HepG2 (cell line): ENCODE results near the gene OR5AN1. TPM values are rescaled to one million over a fixed set of nuclear protein-coding genes. Genes with fewer than 3 reads are reported as not detected.

ENCODE experiments used
- ATAC-seq: fragments of 200-7000 bp; cut with Tn5 transposase; 3 replicates; pipeline ENCODE4 v1.9.1; 2020; ENCODE audit warnings: mild to moderate bottlenecking, moderate library complexity
- BruUV-seq: library from RNA; stranded (reverse); fragments of 400-500 nt; replicated peaks from 2 replicates; lab custom pipeline; 2021; lab: Mats Ljungman, UMichigan
- CTCF ChIA-PET: fragments of 300-600 bp; formaldehyde crosslinking; extraction: SDS; loops from one replicate; lab custom pipeline; 2021; ENCODE audit warnings: low total read pairs, inconsistent platforms, low intra/inter-chr PET ratio; lab: Yijun Ruan, JAX
- POLR2A ChIA-PET: fragments of 350-600 bp; sonication (Branson Sonifier 250); formaldehyde crosslinking; loops from one replicate; lab custom pipeline; 2020; ENCODE audit warnings: antibody characterized with exemption, inconsistent platforms; lab: Yijun Ruan, JAX
- DNase-seq: peaks from one replicate; pipeline ENCODE4 v3.0.0-alpha.2; 2015; ENCODE audit warnings: low spot score
- FAIRE-seq: peaks from 3 replicates; lab custom pipeline; 2011; peaks lifted over from hg19 to GRCh38; lab: Jason Lieb, UNC
- H2AFZ ChIP-seq: one replicate; pipeline ENCODE4 v1.6.1; 2011; ENCODE audit warnings: low read length, inconsistent platforms
- H3K27ac ChIP-seq: fragments of 300-600 bp; 3 replicates; pipeline ENCODE4 v1.8.0; 2011; ENCODE audit warnings: mixed run types, mild to moderate bottlenecking, mixed read lengths, low read length, inconsistent platforms; ENCODE audit not compliant: insufficient read depth; ENCODE audit errors: extremely low read length
- H3K27me3 ChIP-seq, 2 experiments: fragments of 200-600 bp in 1 of 2; 2 replicates in 1 of 2; 3 replicates in 1 of 2; pipeline versions ENCODE4 v1.6.0 to v1.8.0; 2011; ENCODE audit warnings: low read length in 2 of 2, mild to moderate bottlenecking in 2 of 2, moderate library complexity in 2 of 2, inconsistent platforms in 1 of 2; ENCODE audit not compliant: insufficient read depth in 2 of 2, control insufficient read depth in 1 of 2
- H3K36me3 ChIP-seq, 2 experiments: fragments of 200-600 bp in 1 of 2; replicated peaks in 1 of 2; 2 replicates in 1 of 2; 3 replicates in 1 of 2; pipeline versions ENCODE4 v1.5.1 to v1.8.0; 2011; ENCODE audit warnings: low read length in 2 of 2, inconsistent platforms in 1 of 2; ENCODE audit not compliant: insufficient read depth in 2 of 2, control insufficient read depth in 1 of 2
- H3K4me1 ChIP-seq: 2 replicates; pipeline ENCODE4 v1.5.1; 2012; ENCODE audit warnings: low read length, inconsistent platforms; ENCODE audit not compliant: insufficient read depth
- H3K4me2 ChIP-seq: 2 replicates; pipeline ENCODE4 v1.6.0; 2011; ENCODE audit warnings: low read depth, low read length, inconsistent platforms
- H3K4me3 ChIP-seq, 3 experiments: fragments of 200-600 bp in 1 of 3; sonication (generic), shearing (Covaris generic) in 1 of 3; replicated peaks in 1 of 3; 2 replicates each; pipeline ENCODE4 v1.5.1; 2011 to 2016; ENCODE audit warnings: low read length in 3 of 3, inconsistent platforms in 2 of 3, low read depth in 2 of 3, mild to moderate bottlenecking in 2 of 3, control low read depth in 1 of 3, mixed read lengths in 1 of 3; ENCODE audit not compliant: insufficient read depth in 1 of 3
- H3K79me2 ChIP-seq: one replicate; pipeline ENCODE4 v1.6.1; 2011; ENCODE audit warnings: low read length, inconsistent platforms; ENCODE audit not compliant: insufficient read depth
- H3K9ac ChIP-seq: 2 replicates; pipeline ENCODE4 v1.6.0; 2011; ENCODE audit warnings: mild to moderate bottlenecking, low read depth, low read length, inconsistent platforms; ENCODE audit not compliant: insufficient read depth
- H3K9me3 ChIP-seq: 2 replicates; pipeline ENCODE4 v1.5.1; 2012; ENCODE audit warnings: mild to moderate bottlenecking, low read length
- H4K20me1 ChIP-seq: 2 replicates; pipeline ENCODE4 v1.6.0; 2011; ENCODE audit warnings: inconsistent platforms, mild to moderate bottlenecking, low read length, moderate library complexity; ENCODE audit not compliant: insufficient read depth
- ADNP ChIP-seq: sonication (generic); formaldehyde crosslinking; IDR thresholded peaks from 2 replicates; pipeline ENCODE4 v1.4.0; 2020; ENCODE audit warnings: missing genetic modification reagents
- E2F2 ChIP-seq: sonication (generic); formaldehyde crosslinking; IDR thresholded peaks from 2 replicates; pipeline ENCODE4 v1.4.0; 2020; ENCODE audit warnings: missing genetic modification reagents, borderline replicate concordance
- HNF1B ChIP-seq: sonication (generic); formaldehyde crosslinking; IDR thresholded peaks from 2 replicates; pipeline ENCODE4 v1.5.1; 2020; ENCODE audit warnings: mild to moderate bottlenecking, moderate library complexity, missing genetic modification reagents
- PHF20 ChIP-seq: sonication (generic); formaldehyde crosslinking; IDR thresholded peaks from 2 replicates; pipeline ENCODE4 v1.5.0; 2020; ENCODE audit warnings: mild to moderate bottlenecking, missing genetic modification reagents
- SP4 ChIP-seq: sonication (generic); formaldehyde crosslinking; IDR thresholded peaks from 2 replicates; pipeline ENCODE4 v1.8.1; 2023; ENCODE audit warnings: mild to moderate bottlenecking, missing genetic modification reagents
- WIZ ChIP-seq: sonication (generic); formaldehyde crosslinking; IDR thresholded peaks from 2 replicates; pipeline ENCODE4 v1.5.1; 2020; ENCODE audit warnings: mild to moderate bottlenecking, missing genetic modification reagents
- ZBTB40 ChIP-seq, 2 experiments: fragments of 450-650 bp in 1 of 2; sonication (generic) in 1 of 2; formaldehyde crosslinking in 1 of 2; IDR thresholded peaks; 2 replicates each; pipeline versions ENCODE4 v1.6.1 to v1.8.0; 2016 to 2022; ENCODE audit warnings: antibody characterized with exemption in 1 of 2, mild to moderate bottlenecking in 1 of 2, missing genetic modification reagents in 1 of 2
- ZIK1 ChIP-seq: sonication (generic); formaldehyde crosslinking; IDR thresholded peaks from 2 replicates; pipeline ENCODE4 v1.5.0; 2020; ENCODE audit warnings: mild to moderate bottlenecking, low read depth, missing genetic modification reagents, borderline replicate concordance
- ZNF292 ChIP-seq: sonication (generic); formaldehyde crosslinking; IDR thresholded peaks from 2 replicates; pipeline ENCODE4 v1.8.1; 2022; ENCODE audit warnings: mild to moderate bottlenecking, low read depth, missing genetic modification reagents, borderline replicate concordance
- WGBS: methylation state at CpG from one replicate; pipeline ENCODE4 v1.1.6; 2017; ENCODE audit warnings: low lambda C conversion rate; 5-methylcytosine and 5-hydroxymethylcytosine counted together
- in situ Hi-C: cut with HindIII; loops from 2 replicates; pipeline ENCODE4 v1.10.0; 2017; ENCODE audit warnings: low pct_unique_long_range_greater_than_20kb; ENCODE audit not compliant: extremely low pct_ligation_motif_present
- intact Hi-C: fragments of 100-400 bp; cut with micrococcal nuclease; formaldehyde crosslinking; loops from one replicate; pipeline ENCODE4 v1.10.0; 2022; ENCODE audit not compliant: unreplicated experiment
- polyA plus RNA-seq, 8 experiments: library from polyadenylated mRNA; depleted of rRNA in 3 of 8; stranded (reverse) in 7 of 8; unstranded in 1 of 8; fragments of >200 nt; fragmentation: Illumina TruSeq in 4 of 8; extraction: Trizol in 4 of 8; gene quantifications; 2 replicates each; pipeline versions ENCODE4 v1.2.1 to v1.2.3, GENCODE V29; 2011 to 2016; ENCODE audit warnings: low read depth in 4 of 8, missing spikeins in 1 of 8, mixed read lengths in 1 of 8; ENCODE audit not compliant: insufficient read depth in 1 of 8
- total RNA-seq, 5 experiments: library from RNA; depleted of rRNA; stranded (reverse); fragments of >200 nt; fragmentation: Illumina TruSeq; extraction: Trizol; gene quantifications; 2 replicates each; pipeline ENCODE4 v1.2.3, GENCODE V29; 2016; ENCODE audit warnings: low read depth in 1 of 5

OR5AN1 gene
- total and polyA plus RNA-seq, 2 of the 13 experiments (the other 11 are each of a cell fraction or from before 2014, with no cell fraction given), result not detected

GRCh38 chr11:59417023-59417422 lies 58.3 kb downstream of the OR5AN1 start:
- BruUV-seq, result no TSS peak
- TF ChIP-seq WIZ (CRISPR knock-in tag) (no peak), ZBTB40 (IDR thresholded peaks at IDR 0.05) (no peak), ZBTB40 (CRISPR knock-in tag; IDR thresholded peaks at IDR 0.05) (no peak), SP4 (no peak), PHF20 (CRISPR knock-in tag) (no peak), HNF1B (CRISPR knock-in tag) (no peak), ADNP (CRISPR knock-in tag) (no peak), E2F2 (no peak), ZIK1 (CRISPR knock-in tag) (no peak), ZNF292 (CRISPR knock-in tag) (no peak)
- ChIA-PET POLR2A (no interaction called here), CTCF (no interaction called here)
- FAIRE-seq (no peak), DNase-seq (no peak), ATAC-seq (no peak)
- Histone ChIP-seq H3K4me2 (no peak overlapping the region), H3K9ac (no peak overlapping the region), H2AFZ (no peak overlapping the region), H3K27ac (no peak overlapping the region), H3K9me3 (no peaks in the 10 kb centered on the region), H3K4me3 (no peak overlapping the region), H4K20me1 (no peaks in the 10 kb centered on the region), H3K27me3 (no peaks in the 10 kb centered on the region), H3K4me1 (no peaks in the 10 kb centered on the region), H3K36me3 (no peaks in the 10 kb centered on the region), H3K79me2 (no peaks in the 10 kb centered on the region)
- 36% methylated on average over 5 of the region's 5 CpGs for WGBS
- intact Hi-C loops, result no loop called here
- in situ Hi-C loops, result no loop called here
